ENCODE results near the gene ENO4. TPM values are rescaled to one million over a fixed set of nuclear protein-coding genes. Genes with fewer than 3 reads are reported as not detected.

Gene ENO4, protein sequence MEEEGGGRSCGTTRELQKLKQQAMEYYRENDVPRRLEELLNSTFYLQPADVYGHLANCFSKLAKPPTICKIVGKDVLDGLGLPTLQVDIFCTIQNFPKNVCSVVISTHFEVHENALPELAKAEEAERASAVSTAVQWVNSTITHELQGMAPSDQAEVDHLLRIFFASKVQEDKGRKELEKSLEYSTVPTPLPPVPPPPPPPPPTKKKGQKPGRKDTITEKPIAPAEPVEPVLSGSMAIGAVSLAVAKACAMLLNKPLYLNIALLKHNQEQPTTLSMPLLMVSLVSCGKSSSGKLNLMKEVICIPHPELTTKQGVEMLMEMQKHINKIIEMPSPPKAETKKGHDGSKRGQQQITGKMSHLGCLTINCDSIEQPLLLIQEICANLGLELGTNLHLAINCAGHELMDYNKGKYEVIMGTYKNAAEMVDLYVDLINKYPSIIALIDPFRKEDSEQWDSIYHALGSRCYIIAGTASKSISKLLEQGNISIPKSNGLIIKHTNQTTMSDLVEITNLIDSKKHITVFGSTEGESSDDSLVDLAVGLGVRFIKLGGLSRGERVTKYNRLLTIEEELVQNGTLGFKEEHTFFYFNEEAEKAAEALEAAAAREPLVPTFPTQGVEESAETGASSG
- total RNA-seq (1 to 10 TPM in 1 of 5 donors, under 1 TPM in 1, not detected in 3; 0.55 to 2.2 TPM), polyA plus RNA-seq (under 1 TPM in 2 of 3 donors, not detected in 1; 0.05 to 0.06 TPM)
- long read RNA-seq, donor 1, result 0 reads
- long read RNA-seq, donor 2, result 0 reads
- long read RNA-seq, donor 3, result 0 reads
- long read RNA-seq, donor 4, result 0 reads
- long read RNA-seq, donor 5, result 0 reads
- long read RNA-seq, donor 6, result 0 reads
- long read RNA-seq, donor 7, partial matches to known transcripts, result 6 of 6 reads
- long read RNA-seq, donor 7, other reads (novel, unspliced or antisense), result 0 of 6 reads
- long read RNA-seq, donor 8, result 0 reads
- long read RNA-seq, donor 9, result 0 reads
- long read RNA-seq, donor 10, result 0 reads

DNA sequence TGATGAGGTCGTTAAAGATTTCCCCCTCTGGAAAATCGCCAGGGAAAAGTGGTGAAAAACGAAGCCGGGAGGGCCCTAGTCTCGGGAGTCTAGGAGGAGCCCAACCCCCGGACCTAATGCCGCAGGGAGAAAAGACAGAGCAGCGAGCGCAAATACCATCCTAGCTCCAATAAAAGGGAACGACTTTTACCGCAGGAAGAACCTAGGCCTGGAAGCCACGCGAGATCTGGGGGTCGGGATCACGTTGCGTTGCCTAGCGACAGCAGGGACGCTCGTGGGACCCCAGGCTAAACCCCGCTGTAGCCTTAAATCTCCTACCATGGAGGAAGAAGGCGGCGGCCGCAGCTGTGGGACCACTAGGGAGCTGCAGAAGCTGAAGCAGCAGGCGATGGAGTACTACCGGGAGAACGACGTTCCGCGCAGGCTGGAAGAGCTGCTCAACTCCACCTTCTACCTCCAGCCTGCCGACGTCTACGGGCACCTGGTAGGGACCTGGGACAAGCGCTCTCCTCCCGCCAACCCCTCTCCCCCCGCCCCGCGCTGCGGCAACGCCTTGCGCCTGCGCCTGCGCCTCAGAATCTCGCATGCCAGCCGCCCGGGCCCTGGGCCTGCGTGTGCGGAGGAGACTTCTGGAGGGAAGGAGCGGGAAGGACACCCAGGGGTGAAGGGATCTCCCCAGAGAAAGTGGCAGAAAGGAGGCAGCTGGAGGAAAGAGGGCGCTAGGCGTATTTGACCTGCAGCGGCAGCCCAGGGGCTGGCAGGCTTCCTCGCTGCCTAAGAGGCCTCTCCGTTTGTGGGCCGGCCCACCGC lies at the start of gene ENO4:
ENO4 (plus strand) TSS at position 252 of the 810 bp plus-strand sequence; CDS start at position 320, 68 bp downstream.
- H3K4me3 ChIP-seq, result peak within 1 kb of the TSS; percentile 65 to 75 (median 68)
- peaks cover 0 to 28% (median 0%) of the 10 kb centered on the region in 3 donors for H3K27me3 ChIP-seq
- no peaks in the 10 kb centered on the region for H3K36me3 ChIP-seq
- DNase-seq, result peak; percentile 85 to 96
- no peaks in the 10 kb centered on the region for H3K9me3 ChIP-seq
- peaks cover 6 to 25% (median 20%) of the 10 kb centered on the region in 4 donors for H3K4me1 ChIP-seq
- TF ChIP-seq POLR2AphosphoS5 (IDR thresholded peaks at IDR 0.05) (peak in 2 of 3 donors; percentile 2 to 27), EP300 (IDR thresholded peaks at IDR 0.05) (no peak)
- intact Hi-C loops (cut with DNase I; ENCODE audit: low total_unique reads), result no loop called here
- 2 to 4% (median 2%) methylated on average over 24 to 55 of the region's 55 CpGs for WGBS, 5 donors
- H3K27ac ChIP-seq, result peak within 1 kb of the TSS; percentile 25 to 76 (median 62)

- intact Hi-C loops (cut with DNase I; ENCODE audit: low total_unique reads), result no loop called here
These were observed 48.9 kb upstream of the ENO4 start for GRCh38 chr10:116800286-116800929.

GRCh38 chr10:116801658-116802057 lies 47.6 kb upstream of the ENO4 start:
- intact Hi-C loops (cut with DNase I; ENCODE audit: low total_unique reads), result no loop called here
- 73 to 88% (median 81%) methylated on average over 4 of the region's 4 CpGs for WGBS, 5 donors
- Histone ChIP-seq H3K4me3 (no peak overlapping the region), H3K4me1 (no peaks in the 10 kb centered on the region), H3K27ac (no peak overlapping the region), H3K27me3 (peaks cover 0 to 62% (median 5%) of the 10 kb centered on the region in 3 donors), H3K36me3 (no peaks in the 10 kb centered on the region), H3K9me3 (no peaks in the 10 kb centered on the region)
- no peak for DNase-seq
- TF ChIP-seq POLR2A (IDR thresholded peaks at IDR 0.05) (no peak), EP300 (IDR thresholded peaks at IDR 0.05) (no peak), POLR2AphosphoS5 (IDR thresholded peaks at IDR 0.05) (no peak)
- TF ChIP-seq, protein P1, sequence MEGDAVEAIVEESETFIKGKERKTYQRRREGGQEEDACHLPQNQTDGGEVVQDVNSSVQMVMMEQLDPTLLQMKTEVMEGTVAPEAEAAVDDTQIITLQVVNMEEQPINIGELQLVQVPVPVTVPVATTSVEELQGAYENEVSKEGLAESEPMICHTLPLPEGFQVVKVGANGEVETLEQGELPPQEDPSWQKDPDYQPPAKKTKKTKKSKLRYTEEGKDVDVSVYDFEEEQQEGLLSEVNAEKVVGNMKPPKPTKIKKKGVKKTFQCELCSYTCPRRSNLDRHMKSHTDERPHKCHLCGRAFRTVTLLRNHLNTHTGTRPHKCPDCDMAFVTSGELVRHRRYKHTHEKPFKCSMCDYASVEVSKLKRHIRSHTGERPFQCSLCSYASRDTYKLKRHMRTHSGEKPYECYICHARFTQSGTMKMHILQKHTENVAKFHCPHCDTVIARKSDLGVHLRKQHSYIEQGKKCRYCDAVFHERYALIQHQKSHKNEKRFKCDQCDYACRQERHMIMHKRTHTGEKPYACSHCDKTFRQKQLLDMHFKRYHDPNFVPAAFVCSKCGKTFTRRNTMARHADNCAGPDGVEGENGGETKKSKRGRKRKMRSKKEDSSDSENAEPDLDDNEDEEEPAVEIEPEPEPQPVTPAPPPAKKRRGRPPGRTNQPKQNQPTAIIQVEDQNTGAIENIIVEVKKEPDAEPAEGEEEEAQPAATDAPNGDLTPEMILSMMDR (IDR thresholded peaks at IDR 0.05), result no peak

More at GRCh38 chr10:116800286-116800929, 48.9 kb upstream of the ENO4 start:
- Histone ChIP-seq H3K27ac (no peak overlapping the region), H3K9me3 (no peaks in the 10 kb centered on the region), H3K27me3 (peaks cover 0 to 68% (median 10%) of the 10 kb centered on the region in 3 donors), H3K36me3 (no peaks in the 10 kb centered on the region), H3K4me1 (no peaks in the 10 kb centered on the region), H3K4me3 (no peak overlapping the region)
- TF ChIP-seq EP300 (IDR thresholded peaks at IDR 0.05), result no peak
- TF ChIP-seq POLR2A (IDR thresholded peaks at IDR 0.05), result no peak
- TF ChIP-seq, protein P1 (IDR thresholded peaks at IDR 0.05), result no peak
- TF ChIP-seq POLR2AphosphoS5 (IDR thresholded peaks at IDR 0.05), result no peak
- DNase-seq, result no peak
- 72 to 77% (median 76%) methylated on average over 9 of the region's 9 CpGs for WGBS, 5 donors

GRCh38 chr10:116802474-116802873 lies 46.8 kb upstream of the ENO4 start:
- no peaks in the 10 kb centered on the region for H3K4me1 ChIP-seq
- H3K27me3 ChIP-seq, result peaks cover 0 to 61% (median 0%) of the 10 kb centered on the region in 3 donors
- no peak for DNase-seq
- no peaks in the 10 kb centered on the region for H3K9me3 ChIP-seq
- H3K27ac ChIP-seq, result no peak overlapping the region
- intact Hi-C loops (cut with DNase I; ENCODE audit: low total_unique reads), result no loop called here
- TF ChIP-seq POLR2A (IDR thresholded peaks at IDR 0.05) (no peak), POLR2AphosphoS5 (IDR thresholded peaks at IDR 0.05) (no peak), EP300 (IDR thresholded peaks at IDR 0.05) (no peak)
- TF ChIP-seq, protein P1 (IDR thresholded peaks at IDR 0.05), result no peak
- 77 to 89% (median 80%) methylated on average over 6 of the region's 6 CpGs for WGBS, 5 donors
- H3K36me3 ChIP-seq, result no peaks in the 10 kb centered on the region
- H3K4me3 ChIP-seq, result no peak overlapping the region
